Loucy (cell line): ENCODE data around the gene KRTAP9-9.
"Not testable (repeated sequence)": the region's sequence is repeated elsewhere in the genome, so short reads cannot be mapped to it uniquely, and the experiment has no call there.

Experiments used
- H2AFZ ChIP-seq: fragments of 200-600 bp; sonication (generic); 2 replicates; pipeline ENCODE4 v1.6.0; 2016; ENCODE audit warnings: antibody characterized with exemption, mild to moderate bottlenecking, low read length, moderate library complexity
- H3F3A ChIP-seq: fragments of 200-600 bp; 2 replicates; pipeline ENCODE4 v1.6.0; 2016; ENCODE audit warnings: antibody characterized with exemption, low read depth, mild to moderate bottlenecking
- H3K27me3 ChIP-seq: fragments of 200-600 bp; sonication (generic); 2 replicates; pipeline ENCODE4 v1.6.1; 2014; ENCODE audit warnings: low read length, mild to moderate bottlenecking; ENCODE audit not compliant: insufficient read depth, poor library complexity, severe bottlenecking
- H3K36me3 ChIP-seq: fragments of 200-600 bp; sonication (generic); 2 replicates; pipeline ENCODE4 v1.6.1; 2016; ENCODE audit warnings: low read length; ENCODE audit not compliant: insufficient read depth
- H3K4me1 ChIP-seq: fragments of 200-600 bp; sonication (generic); 2 replicates; pipeline ENCODE4 v1.5.1; 2014; ENCODE audit warnings: low read length, mild to moderate bottlenecking; ENCODE audit not compliant: insufficient read depth, poor library complexity, severe bottlenecking
- H3K4me2 ChIP-seq: fragments of 200-600 bp; sonication (generic); 2 replicates; pipeline ENCODE4 v1.6.0; 2014; ENCODE audit warnings: antibody characterized with exemption, low read length, low read depth, mild to moderate bottlenecking; ENCODE audit not compliant: poor library complexity, severe bottlenecking
- H3K4me3 ChIP-seq: fragments of 200-600 bp; sonication (generic); 2 replicates; pipeline ENCODE4 v1.5.1; 2014; ENCODE audit warnings: low read length, mild to moderate bottlenecking, mixed read lengths; ENCODE audit not compliant: poor library complexity, severe bottlenecking
- H3K79me2 ChIP-seq: fragments of 200-600 bp; sonication (generic); 2 replicates; pipeline ENCODE4 v1.6.1; 2014; ENCODE audit warnings: low read length; ENCODE audit not compliant: insufficient read depth
- H3K9ac ChIP-seq: fragments of 200-600 bp; sonication (generic); 2 replicates; pipeline ENCODE4 v1.6.0; 2014; ENCODE audit warnings: mild to moderate bottlenecking, low read depth, low read length, moderate library complexity; ENCODE audit not compliant: poor library complexity, severe bottlenecking
- H3K9me2 ChIP-seq: fragments of 200-600 bp; sonication (generic); replicated peaks from 2 replicates; pipeline ENCODE4 v1.6.1; 2016; ENCODE audit warnings: low read depth, low read length, mixed read lengths
- H3K9me3 ChIP-seq: fragments of 200-600 bp; sonication (generic); 2 replicates; pipeline ENCODE4 v1.6.1; 2014; ENCODE audit warnings: mild to moderate bottlenecking, antibody characterized with exemption, low read length, low read depth; ENCODE audit not compliant: insufficient read depth
- H4K20me1 ChIP-seq: fragments of 200-600 bp; sonication (generic); 2 replicates; pipeline ENCODE4 v1.6.0; 2014; ENCODE audit warnings: antibody characterized with exemption, low read length, mild to moderate bottlenecking; ENCODE audit not compliant: insufficient read depth, poor library complexity, severe bottlenecking
- CTCF ChIP-seq: fragments of 200-600 bp; sonication (generic); conservative IDR thresholded peaks from 2 replicates; pipeline ENCODE4 v1.5.1; 2014; ENCODE audit warnings: mild to moderate bottlenecking, antibody characterized with exemption, low read length
- EZH2phosphoT487 ChIP-seq: fragments of 200-600 bp; IDR thresholded peaks from 2 replicates; pipeline ENCODE4 v1.6.1; 2018; ENCODE audit warnings: antibody characterized with exemption, mild to moderate bottlenecking, moderate library complexity, borderline replicate concordance

The KRTAP9-9 gene

GRCh38 chr17:41271858-41272257 is 16.7 kb downstream of the KRTAP9-9 start:
- Histone ChIP-seq H3K36me3 (no peaks in the 10 kb centered on the region), H3K4me2 (no peak overlapping the region)
- TF ChIP-seq EZH2phosphoT487 (no peak), CTCF (no peak)

GRCh38 chr17:41275648-41276190 is 20.5 kb downstream of the KRTAP9-9 start, which contains the start of gene KRTAP9-7:
KRTAP9-7 (plus strand) TSS chr17:41275698; CDS start chr17:41275698, 0 bp downstream.
- not testable (repeated sequence) for H3K79me2 ChIP-seq, H3K4me2 ChIP-seq, H3K27me3 ChIP-seq, H3K9ac ChIP-seq, H3K36me3 ChIP-seq, H3K4me1 ChIP-seq, H3K9me2 ChIP-seq, H3K9me3 ChIP-seq, H2AFZ ChIP-seq, H3F3A ChIP-seq, H3K4me3 ChIP-seq, H4K20me1 ChIP-seq

More at GRCh38 chr17:41271858-41272257, 16.7 kb downstream of the KRTAP9-9 start:
- Histone ChIP-seq H3K79me2 (no peaks in the 10 kb centered on the region), H3K9me3 (no peaks in the 10 kb centered on the region), H3K9ac (no peak overlapping the region), H3K27me3 (no peaks in the 10 kb centered on the region), H2AFZ (no peak overlapping the region), H3F3A (no peaks in the 10 kb centered on the region), H3K4me1 (no peaks in the 10 kb centered on the region), H3K4me3 (no peak overlapping the region), H4K20me1 (no peaks in the 10 kb centered on the region), H3K9me2 (no peaks in the 10 kb centered on the region)

- Histone ChIP-seq H3K27me3 (no peaks in the 10 kb centered on the region), H2AFZ (no peak overlapping the region), H3K4me1 (peaks cover under 1% of the 10 kb centered on the region), H4K20me1 (no peaks in the 10 kb centered on the region), H3K79me2 (no peaks in the 10 kb centered on the region), H3K9me3 (no peaks in the 10 kb centered on the region), H3K9me2 (no peaks in the 10 kb centered on the region), H3K36me3 (no peaks in the 10 kb centered on the region), H3K9ac (no peak overlapping the region), H3K4me2 (no peak overlapping the region), H3K4me3 (no peak overlapping the region), H3F3A (no peaks in the 10 kb centered on the region)
- TF ChIP-seq EZH2phosphoT487 (no peak), CTCF (no peak)
These were observed 23.2 kb downstream of the KRTAP9-9 start for GRCh38 chr17:41278176-41278955.
